Keratinocyte (primary cell): Measurements from ENCODE around the gene LPXN. TPM values are rescaled to one million over a fixed set of nuclear protein-coding genes. Genes with fewer than 3 reads are reported as not detected.

Experiments
- DNase-seq: peaks from one replicate; pipeline ENCODE4 v3.0.0-alpha.2; 2011; ENCODE audit warnings: low read depth, missing footprints, low spot score
- FAIRE-seq: peaks from 2 replicates; lab custom pipeline; 2011; peaks lifted over from hg19 to GRCh38; lab: Jason Lieb, UNC
- H2AFZ ChIP-seq: 2 replicates; pipeline ENCODE4 v1.6.0; 2012; ENCODE audit warnings: low read length, control low read depth, inconsistent platforms; ENCODE audit not compliant: control insufficient read depth
- H3K27ac ChIP-seq: 2 replicates; pipeline ENCODE4 v1.5.1; 2011; ENCODE audit warnings: low read length; ENCODE audit not compliant: control insufficient read depth, insufficient read depth
- H3K27me3 ChIP-seq: 3 replicates; pipeline ENCODE4 v1.6.0; 2011; ENCODE audit warnings: low read length; ENCODE audit not compliant: control insufficient read depth, insufficient read depth; ENCODE audit errors: extremely low read depth
- H3K36me3 ChIP-seq, 2 experiments: 2 replicates in 1 of 2; 3 replicates in 1 of 2; pipeline ENCODE4 v1.5.1; 2011; ENCODE audit warnings: low read length in 2 of 2, mild to moderate bottlenecking in 1 of 2; ENCODE audit not compliant: control insufficient read depth in 2 of 2, insufficient read depth in 2 of 2; ENCODE audit errors: extremely low read depth in 1 of 2
- H3K4me1 ChIP-seq: 3 replicates; pipeline ENCODE4 v1.5.1; 2011; ENCODE audit warnings: low read length; ENCODE audit not compliant: control insufficient read depth, insufficient read depth; ENCODE audit errors: extremely low read depth
- H3K4me2 ChIP-seq: 3 replicates; pipeline ENCODE4 v1.6.0; 2011; ENCODE audit warnings: low read depth, low read length; ENCODE audit not compliant: control insufficient read depth, insufficient read depth; ENCODE audit errors: extremely low read depth
- H3K4me3 ChIP-seq, 3 experiments: fragments of 200-600 bp in 1 of 3; sonication (generic) in 1 of 3; 2 replicates in 2 of 3; 3 replicates in 1 of 3; pipeline ENCODE4 v1.5.1; 2011 to 2016; ENCODE audit warnings: low read length in 3 of 3, mild to moderate bottlenecking in 3 of 3, control low read depth in 2 of 3, inconsistent platforms in 1 of 3, low read depth in 1 of 3, mixed read lengths in 1 of 3, mixed run types in 1 of 3, moderate library complexity in 1 of 3; ENCODE audit not compliant: control insufficient read depth in 2 of 3, insufficient read depth in 2 of 3; ENCODE audit errors: extremely low read depth in 1 of 3
- H3K79me2 ChIP-seq: 2 replicates; pipeline ENCODE4 v1.6.0; 2012; ENCODE audit warnings: low read length; ENCODE audit not compliant: control insufficient read depth, insufficient read depth
- H3K9ac ChIP-seq: 3 replicates; pipeline ENCODE4 v1.6.0; 2011; ENCODE audit warnings: low read length; ENCODE audit not compliant: control insufficient read depth, insufficient read depth; ENCODE audit errors: extremely low read depth
- H3K9me1 ChIP-seq: 3 replicates; pipeline ENCODE4 v1.6.0; 2011; ENCODE audit warnings: low read length; ENCODE audit not compliant: control insufficient read depth, insufficient read depth; ENCODE audit errors: extremely low read depth
- H3K9me3 ChIP-seq: 2 replicates; pipeline ENCODE4 v1.5.1; 2012; ENCODE audit warnings: low read depth, low read length; ENCODE audit not compliant: control insufficient read depth
- H4K20me1 ChIP-seq: 3 replicates; pipeline ENCODE4 v1.6.0; 2011; ENCODE audit warnings: low read length; ENCODE audit not compliant: control insufficient read depth, insufficient read depth; ENCODE audit errors: extremely low read depth
- CTCF ChIP-seq, 3 experiments: IDR thresholded peaks in 1 of 3; conservative IDR thresholded peaks in 1 of 3; optimal IDR thresholded peaks in 1 of 3; 2 replicates in 2 of 3; 3 replicates in 1 of 3; pipeline versions ENCODE3 to v1.5.1; 2011; ENCODE audit warnings: low read length in 3 of 3, mild to moderate bottlenecking in 3 of 3, moderate library complexity in 2 of 3, control low read depth in 1 of 3, inconsistent platforms in 1 of 3; ENCODE audit not compliant: insufficient read depth in 2 of 3; ENCODE audit errors: extremely low read depth in 1 of 3
- EZH2 ChIP-seq: IDR thresholded peaks from one replicate; pipeline ENCODE4 v1.6.1; 2012; ENCODE audit warnings: inconsistent platforms, mild to moderate bottlenecking, low read length, moderate library complexity
- dilution Hi-C: fragments of 300-500 bp; cut with MboI; formaldehyde crosslinking; loops from one replicate; pipeline ENCODE4 v1.7.0; 2020; ENCODE audit warnings: low sequenced_read_pairs; ENCODE audit not compliant: extremely low pct_ligation_motif_present
- polyA plus RNA-seq, 5 experiments: library from polyadenylated mRNA; depleted of rRNA in 3 of 5; stranded (reverse) in 3 of 5; stranded (forward) in 1 of 5; unstranded in 1 of 5; fragments of >200 nt; gene quantifications; 1 replicate in 1 of 5; 2 replicates in 3 of 5; 3 replicates in 1 of 5; pipeline versions ENCODE4 v1.2.1 to v1.2.3, GENCODE V29; 2011 to 2012; ENCODE audit warnings: missing spikeins in 2 of 5, low read depth in 1 of 5, low replicate concordance in 1 of 5

Gene LPXN
- polyA plus RNA-seq, 1 donor (not counting 4 experiments of a cell fraction or from before 2014, with no cell fraction given): 83.9 TPM

- TF ChIP-seq CTCF (optimal IDR thresholded peaks at IDR 0.05 in 1 of 3, IDR thresholded peaks at IDR 0.05 in 1 of 3, conservative IDR thresholded peaks at IDR 0.05 in 1 of 3; ENCODE audit: extremely low read depth in 1 of 3, insufficient read depth in 2 of 3, low read length in 3 of 3) (no peak), EZH2 (no peak)
- Histone ChIP-seq H3K9me3 (no peaks in the 10 kb centered on the region), H3K9me1 (no peaks in the 10 kb centered on the region), H4K20me1 (no peaks in the 10 kb centered on the region), H3K9ac (no peak overlapping the region), H3K4me2 (no peak overlapping the region), H3K36me3 (peaks cover 0 to 1% of the 10 kb centered on the region in 2 experiments), H3K4me1 (peaks cover 8% of the 10 kb centered on the region), H3K27me3 (no peaks in the 10 kb centered on the region), H2AFZ (no peak overlapping the region), H3K79me2 (no peaks in the 10 kb centered on the region), H3K27ac (no peak overlapping the region), H3K4me3 (no peak overlapping the region)
- DNase-seq (no peak), FAIRE-seq (no peak)
- dilution Hi-C loops: no loop called here
Measured at GRCh38 chr11:58502004-58502403, 73.7 kb downstream of the LPXN start.

GRCh38 chr11:58498464-58498863 lies 77.2 kb downstream of the LPXN start:
- Histone ChIP-seq H3K36me3 (no peaks in the 10 kb centered on the region), H3K79me2 (no peaks in the 10 kb centered on the region), H3K27me3 (no peaks in the 10 kb centered on the region), H3K4me1 (peaks cover 10% of the 10 kb centered on the region), H3K27ac (no peak overlapping the region), H3K9me3 (no peaks in the 10 kb centered on the region), H2AFZ (no peak overlapping the region), H3K9ac (no peak overlapping the region), H4K20me1 (no peaks in the 10 kb centered on the region), H3K4me3 (no peak overlapping the region), H3K4me2 (no peak overlapping the region), H3K9me1 (no peaks in the 10 kb centered on the region)
- dilution Hi-C loops: no loop called here
- no peak for DNase-seq
- TF ChIP-seq EZH2 (no peak), CTCF (optimal IDR thresholded peaks at IDR 0.05 in 1 of 3, IDR thresholded peaks at IDR 0.05 in 1 of 3, conservative IDR thresholded peaks at IDR 0.05 in 1 of 3; ENCODE audit: extremely low read depth in 1 of 3, insufficient read depth in 2 of 3, low read length in 3 of 3) (no peak)
- FAIRE-seq: no peak
